ENCODE measurements around the gene RPS27A. TPM values are rescaled to one million over a fixed set of nuclear protein-coding genes. Genes with fewer than 3 reads are reported as not detected.
A peak's percentile ranks its signal among the peaks of the same experiment; 100 is the strongest.
"Not testable (repeated sequence)": the region's sequence is repeated elsewhere in the genome, so short reads cannot be mapped to it uniquely, and the experiment has no call there.

Gene RPS27A
- 1,064 and 1,070 TPM in 2 replicates for total RNA-seq

GRCh38 chr2:55232084-55232862 lies at the start of gene RPS27A, which contains the start of gene CLHC1:
Gene RPS27A, plus strand, starts transcription at chr2:55232688. Its CDS starts 137 bp downstream, at chr2:55232825.
Gene CLHC1, minus strand, starts transcription at chr2:55232293. Its CDS starts 9,882 bp downstream, at chr2:55222411.
- H3K9me3 Mint-ChIP-seq: peaks cover 4% of the 10 kb centered on the region
- H3K27me3 Mint-ChIP-seq: no peaks in the 10 kb centered on the region
- peak within 1 kb of the TSS; percentile 95 for H3K27ac Mint-ChIP-seq
- peaks cover 58% of the 10 kb centered on the region for H3K36me3 Mint-ChIP-seq (ENCODE audit: low read depth)
- peaks cover 50% of the 10 kb centered on the region for H3K4me1 Mint-ChIP-seq
- peak; percentile 98 for DNase-seq
- peak within 1 kb of the TSS; percentile 91 for H3K4me3 Mint-ChIP-seq
- intact Hi-C loops (cut with micrococcal nuclease): loop anchor here (1.0 to 5.0 kb wide), 10 partner anchors 9 to 509 kb away; partner anchors contain the start of genes CFAP36, EML6, MTIF2 and PNPT1

GRCh38 chr2:55186837-55187236 lies 45.7 kb upstream of the RPS27A start:
- peaks cover 13% of the 10 kb centered on the region for H3K36me3 Mint-ChIP-seq (ENCODE audit: low read depth)
- DNase-seq; H3K4me3 Mint-ChIP-seq; H3K4me1 Mint-ChIP-seq; H3K27me3 Mint-ChIP-seq; H3K27ac Mint-ChIP-seq; intact Hi-C loops (cut with micrococcal nuclease); H3K9me3 Mint-ChIP-seq: not testable (repeated sequence)

- intact Hi-C loops (cut with micrococcal nuclease); H3K4me3 Mint-ChIP-seq; DNase-seq; H3K9me3 Mint-ChIP-seq; H3K27ac Mint-ChIP-seq; H3K27me3 Mint-ChIP-seq; H3K4me1 Mint-ChIP-seq: not testable (repeated sequence)
- H3K36me3 Mint-ChIP-seq (ENCODE audit: low read depth): peaks cover 17% of the 10 kb centered on the region
Measured at GRCh38 chr2:55191888-55192287, 40.6 kb upstream of the RPS27A start.

- intact Hi-C loops (cut with micrococcal nuclease): no loop called here
Measured at GRCh38 chr2:55196526-55196925, 36.0 kb upstream of the RPS27A start.

GRCh38 chr2:55200416-55200815 lies 32.1 kb upstream of the RPS27A start:
- H3K4me3 Mint-ChIP-seq: no peak overlapping the region
- peaks cover 26% of the 10 kb centered on the region for H3K9me3 Mint-ChIP-seq
- no peaks in the 10 kb centered on the region for H3K4me1 Mint-ChIP-seq
- no peak for DNase-seq
- no peaks in the 10 kb centered on the region for H3K27me3 Mint-ChIP-seq
- intact Hi-C loops (cut with micrococcal nuclease): no loop called here
- H3K27ac Mint-ChIP-seq: no peak overlapping the region
- H3K36me3 Mint-ChIP-seq (ENCODE audit: low read depth): peaks cover 49% of the 10 kb centered on the region

More at GRCh38 chr2:55196526-55196925, 36.0 kb upstream of the RPS27A start:
- no peak overlapping the region for H3K4me3 Mint-ChIP-seq
- no peak for DNase-seq
- no peak overlapping the region for H3K27ac Mint-ChIP-seq
- H3K4me1 Mint-ChIP-seq: no peaks in the 10 kb centered on the region
- H3K36me3 Mint-ChIP-seq (ENCODE audit: low read depth): peaks cover 31% of the 10 kb centered on the region
- peaks cover 15% of the 10 kb centered on the region for H3K9me3 Mint-ChIP-seq
- H3K27me3 Mint-ChIP-seq: no peaks in the 10 kb centered on the region

- no peak overlapping the region for H3K4me3 Mint-ChIP-seq
- no peaks in the 10 kb centered on the region for H3K27me3 Mint-ChIP-seq
- no peaks in the 10 kb centered on the region for H3K4me1 Mint-ChIP-seq
- H3K27ac Mint-ChIP-seq: no peak overlapping the region
- no peak for DNase-seq
- peaks cover 38% of the 10 kb centered on the region for H3K36me3 Mint-ChIP-seq (ENCODE audit: low read depth)
- H3K9me3 Mint-ChIP-seq: peaks cover 21% of the 10 kb centered on the region
- intact Hi-C loops (cut with micrococcal nuclease): no loop called here
Measured at GRCh38 chr2:55204536-55204935, 28.0 kb upstream of the RPS27A start.

GRCh38 chr2:55204950-55205349 lies 27.5 kb upstream of the RPS27A start:
- no peak overlapping the region for H3K27ac Mint-ChIP-seq
- H3K27me3 Mint-ChIP-seq: no peaks in the 10 kb centered on the region
- DNase-seq: no peak
- no peaks in the 10 kb centered on the region for H3K4me1 Mint-ChIP-seq
- peaks cover 19% of the 10 kb centered on the region for H3K9me3 Mint-ChIP-seq
- H3K4me3 Mint-ChIP-seq: no peak overlapping the region
- intact Hi-C loops (cut with micrococcal nuclease): no loop called here
- H3K36me3 Mint-ChIP-seq (ENCODE audit: low read depth): peaks cover 34% of the 10 kb centered on the region

- no peak for DNase-seq
Measured at GRCh38 chr2:55213822-55214221, 18.7 kb upstream of the RPS27A start.

GRCh38 chr2:55223958-55224760 lies 8.3 kb upstream of the RPS27A start:
- Mint-ChIP-seq H3K36me3 (ENCODE audit: low read depth) (peaks cover 18% of the 10 kb centered on the region), H3K4me1 (peaks cover 36% of the 10 kb centered on the region), H3K27me3 (no peaks in the 10 kb centered on the region), H3K9me3 (peaks cover 4% of the 10 kb centered on the region), H3K4me3 (peak overlapping the region; percentile 75), H3K27ac (peak overlapping the region; percentile 85)
- no peak for DNase-seq
- intact Hi-C loops (cut with micrococcal nuclease): loop anchor here (1.0 to 5.0 kb wide), 4 partner anchors 8 to 652 kb away; partner anchors contain the start of genes CLHC1 and RPS27A

More at GRCh38 chr2:55213822-55214221, 18.7 kb upstream of the RPS27A start:
- Mint-ChIP-seq H3K9me3 (no peaks in the 10 kb centered on the region), H3K4me1 (peaks cover 4% of the 10 kb centered on the region), H3K27ac (no peak overlapping the region), H3K27me3 (no peaks in the 10 kb centered on the region), H3K36me3 (ENCODE audit: low read depth) (peaks cover 3% of the 10 kb centered on the region), H3K4me3 (no peak overlapping the region)
- intact Hi-C loops (cut with micrococcal nuclease): no loop called here

GRCh38 chr2:55224761-55225261 lies 7.7 kb upstream of the RPS27A start:
- Mint-ChIP-seq H3K4me3 (no peak overlapping the region), H3K27me3 (no peaks in the 10 kb centered on the region), H3K27ac (no peak overlapping the region), H3K4me1 (peaks cover 40% of the 10 kb centered on the region), H3K9me3 (peaks cover 4% of the 10 kb centered on the region), H3K36me3 (ENCODE audit: low read depth) (peaks cover 23% of the 10 kb centered on the region)
- no peak for DNase-seq
- intact Hi-C loops (cut with micrococcal nuclease): loop anchor here (5.0 kb wide), 2 partner anchors 207 to 653 kb away; no protein-coding TSS in a partner anchor

GRCh38 chr2:55225481-55226020 lies 6.9 kb upstream of the RPS27A start:
- peaks cover 4% of the 10 kb centered on the region for H3K9me3 Mint-ChIP-seq
- H3K36me3 Mint-ChIP-seq (ENCODE audit: low read depth): peaks cover 23% of the 10 kb centered on the region
- no peak overlapping the region for H3K27ac Mint-ChIP-seq
- no peak overlapping the region for H3K4me3 Mint-ChIP-seq
- no peaks in the 10 kb centered on the region for H3K27me3 Mint-ChIP-seq
- intact Hi-C loops (cut with micrococcal nuclease): no loop called here
- DNase-seq: no peak
- H3K4me1 Mint-ChIP-seq: peaks cover 44% of the 10 kb centered on the region

GRCh38 chr2:55227437-55228225 lies 4.9 kb upstream of the RPS27A start:
- Mint-ChIP-seq H3K27ac (peak overlapping the region; percentile 55), H3K4me1 (peaks cover 33% of the 10 kb centered on the region), H3K36me3 (ENCODE audit: low read depth) (peaks cover 23% of the 10 kb centered on the region), H3K4me3 (peak overlapping the region; percentile 75)
- DNase-seq; intact Hi-C loops (cut with micrococcal nuclease); H3K27me3 Mint-ChIP-seq; H3K9me3 Mint-ChIP-seq: not testable (repeated sequence)

GRCh38 chr2:55228226-55228563 lies 4.3 kb upstream of the RPS27A start:
- Mint-ChIP-seq H3K27ac (peak overlapping the region; percentile 55), H3K36me3 (ENCODE audit: low read depth) (peaks cover 26% of the 10 kb centered on the region), H3K27me3 (no peaks in the 10 kb centered on the region), H3K4me1 (peaks cover 31% of the 10 kb centered on the region), H3K9me3 (peaks cover 4% of the 10 kb centered on the region), H3K4me3 (peak overlapping the region; percentile 75)
- DNase-seq: no peak
- intact Hi-C loops (cut with micrococcal nuclease): no loop called here
